Stimulated activated CD8-positive, alpha-beta memory T cell treated with anti-CD3 and anti-CD28 coated beads, Interleukin-7, amount 100 ng/mL, for 24 hours (primary cell): ENCODE measurements around the gene KIFC1.
"Not testable (repeated sequence)": the region's sequence is repeated elsewhere in the genome, so short reads cannot be mapped to it uniquely, and the experiment has no call there.

Source experiments
- DNase-seq: peaks from one replicate; pipeline ENCODE4 v3.0.0-alpha.2; 2020; ENCODE audit warnings: low read depth

Gene KIFC1, protein sequence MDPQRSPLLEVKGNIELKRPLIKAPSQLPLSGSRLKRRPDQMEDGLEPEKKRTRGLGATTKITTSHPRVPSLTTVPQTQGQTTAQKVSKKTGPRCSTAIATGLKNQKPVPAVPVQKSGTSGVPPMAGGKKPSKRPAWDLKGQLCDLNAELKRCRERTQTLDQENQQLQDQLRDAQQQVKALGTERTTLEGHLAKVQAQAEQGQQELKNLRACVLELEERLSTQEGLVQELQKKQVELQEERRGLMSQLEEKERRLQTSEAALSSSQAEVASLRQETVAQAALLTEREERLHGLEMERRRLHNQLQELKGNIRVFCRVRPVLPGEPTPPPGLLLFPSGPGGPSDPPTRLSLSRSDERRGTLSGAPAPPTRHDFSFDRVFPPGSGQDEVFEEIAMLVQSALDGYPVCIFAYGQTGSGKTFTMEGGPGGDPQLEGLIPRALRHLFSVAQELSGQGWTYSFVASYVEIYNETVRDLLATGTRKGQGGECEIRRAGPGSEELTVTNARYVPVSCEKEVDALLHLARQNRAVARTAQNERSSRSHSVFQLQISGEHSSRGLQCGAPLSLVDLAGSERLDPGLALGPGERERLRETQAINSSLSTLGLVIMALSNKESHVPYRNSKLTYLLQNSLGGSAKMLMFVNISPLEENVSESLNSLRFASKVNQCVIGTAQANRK

DNA sequence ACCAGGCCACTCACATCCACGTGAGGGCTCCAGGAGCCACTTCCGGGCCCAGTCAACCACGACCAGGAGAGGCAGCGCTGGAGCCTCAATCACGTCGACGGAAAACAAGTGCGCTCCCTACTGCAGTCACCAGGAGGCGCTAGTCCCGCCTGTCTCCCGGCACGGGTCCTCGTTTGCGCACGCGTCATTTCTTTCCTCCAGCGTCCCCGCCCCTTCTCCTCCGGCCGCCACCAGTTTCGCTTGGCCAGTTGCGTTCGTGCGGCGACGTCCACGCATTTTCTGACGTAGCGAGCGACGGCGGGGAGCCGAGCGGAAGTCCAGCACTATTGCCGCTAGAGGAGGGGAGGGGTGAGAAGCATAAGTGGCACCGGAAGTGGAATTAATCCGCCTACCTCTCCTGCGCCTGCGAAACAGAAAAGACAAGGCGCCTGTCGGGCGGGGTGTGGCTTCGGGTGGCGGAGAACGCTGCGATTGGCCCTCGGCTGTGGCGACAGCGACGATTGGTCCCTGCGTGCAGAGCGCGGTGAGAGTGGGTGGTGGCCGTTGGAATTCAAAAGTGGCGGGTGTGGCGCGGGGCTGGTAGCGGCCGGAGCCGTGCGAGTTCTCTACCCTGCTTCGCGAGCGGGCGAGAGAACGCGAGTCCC lies at the start of gene KIFC1:
TSS of gene KIFC1 (plus strand) at position 546 of the 644 bp plus-strand sequence. CDS start 163 bp downstream, outside the sequence.
- peak; percentile 98 for DNase-seq

DNA sequence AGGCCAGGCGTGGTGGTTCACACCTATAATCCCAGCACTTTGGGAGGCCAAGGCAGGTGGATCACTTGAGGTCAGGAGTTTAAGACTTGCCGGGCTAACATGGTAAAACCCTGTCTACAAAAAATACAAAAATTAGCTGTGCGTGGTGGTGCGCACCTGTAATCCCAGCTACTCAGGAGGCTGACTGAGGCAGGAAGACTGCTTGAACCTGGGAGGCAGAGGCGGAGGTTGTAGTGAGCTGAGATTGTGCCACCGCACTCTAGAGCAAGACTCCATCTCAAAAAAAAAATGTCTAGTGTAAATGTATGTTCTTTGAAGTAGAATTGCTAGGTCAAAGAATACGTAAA lies 48.0 kb upstream of the KIFC1 start:
- not testable (repeated sequence) for DNase-seq

DNA sequence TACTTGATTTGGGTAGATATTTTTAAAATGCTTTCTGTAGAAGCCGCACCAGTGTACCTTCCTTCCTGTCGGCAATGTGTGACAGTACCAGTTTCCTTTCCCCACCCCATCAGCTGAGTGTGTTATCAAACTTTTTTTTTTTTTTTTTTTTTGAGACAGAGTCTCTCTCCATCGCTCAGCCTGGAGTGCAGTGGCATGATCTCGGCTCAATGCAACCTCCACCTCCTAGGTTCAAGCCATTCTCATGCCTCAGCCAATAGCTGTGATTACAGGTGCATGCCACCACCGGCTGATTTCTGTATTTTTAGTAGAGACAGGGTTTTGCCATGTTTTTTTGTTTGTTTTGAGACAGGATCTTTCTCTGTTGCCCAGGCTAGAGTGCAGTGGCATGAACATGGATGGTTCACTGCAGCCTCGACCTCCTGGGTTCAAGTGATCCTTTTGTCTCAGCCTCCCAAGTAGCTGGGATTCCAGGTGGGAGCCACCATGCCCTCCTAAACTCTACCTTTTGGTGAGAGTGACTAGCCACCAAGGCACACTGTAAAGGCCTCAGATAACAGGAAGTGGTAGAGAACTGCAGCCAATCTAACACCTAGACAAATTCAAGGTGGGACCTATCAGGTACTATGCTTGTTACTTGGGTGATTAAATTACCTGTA lies 47.5 kb upstream of the KIFC1 start:
- DNase-seq: no peak

DNA sequence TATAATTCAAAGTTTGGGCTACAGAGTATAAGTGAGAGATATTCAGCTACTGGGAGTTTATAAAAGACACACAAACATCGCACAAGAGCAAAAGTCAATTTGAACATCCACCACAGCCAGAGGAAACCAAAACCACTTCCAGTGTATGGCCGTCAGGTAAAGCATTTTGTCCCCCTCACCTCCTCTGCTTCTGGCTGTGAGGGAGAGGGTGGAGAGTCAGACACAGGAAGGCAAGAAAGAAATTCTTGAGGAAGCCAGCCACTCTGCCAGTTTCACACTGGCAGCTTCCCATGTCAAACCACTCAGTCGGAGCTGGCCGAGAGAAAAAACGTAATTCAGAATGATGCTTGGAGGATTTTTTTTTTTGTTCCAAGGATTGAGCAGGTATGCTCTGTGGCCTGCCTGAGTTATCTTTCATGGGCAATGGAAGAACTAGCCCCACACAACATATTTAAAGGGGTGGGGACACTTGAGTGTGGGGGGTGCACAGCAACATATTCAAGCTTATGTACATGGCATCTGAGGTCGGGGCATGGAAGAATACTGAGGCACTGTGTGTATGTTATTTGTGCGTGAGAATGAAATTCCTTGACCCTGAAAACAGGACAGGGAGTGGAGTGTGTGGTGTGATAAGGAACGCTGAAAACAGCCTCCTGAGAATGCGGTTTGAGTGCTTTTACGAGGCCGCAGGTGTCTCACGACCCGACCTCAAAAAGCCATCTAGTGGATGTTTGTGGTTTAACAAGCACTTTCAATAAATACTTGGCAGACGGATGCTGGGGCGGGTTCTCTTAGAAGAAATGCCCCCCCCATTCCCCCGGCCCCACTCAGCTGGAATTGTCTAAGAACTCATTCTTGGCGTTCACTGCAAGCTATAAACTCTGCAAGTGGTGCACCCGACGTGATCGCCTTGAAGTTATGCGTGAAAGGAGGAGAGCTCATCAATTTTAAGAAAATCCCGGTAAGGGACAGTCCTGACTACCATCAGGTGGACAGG lies 46.6 kb upstream of the KIFC1 start:
- DNase-seq: no peak

DNA sequence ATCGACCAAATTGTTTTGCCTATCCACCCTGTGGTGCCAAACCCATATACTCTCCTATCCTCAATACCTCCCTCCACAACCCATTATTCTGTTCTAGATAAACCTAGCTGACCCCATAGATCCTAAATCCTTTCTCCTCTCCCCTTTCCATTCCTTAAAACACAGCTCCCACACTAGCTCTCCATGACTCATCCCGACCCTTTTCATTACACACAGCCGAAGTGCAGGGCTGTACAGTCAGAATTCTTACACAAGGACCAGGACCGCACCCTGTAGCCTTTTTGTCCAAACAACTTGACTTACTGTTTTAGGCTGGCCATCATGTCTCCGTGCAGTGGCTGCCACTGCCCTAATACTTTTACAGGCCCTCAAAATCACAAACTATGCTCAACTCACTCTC lies 44.7 kb upstream of the KIFC1 start:
- not testable (repeated sequence) for DNase-seq

DNA sequence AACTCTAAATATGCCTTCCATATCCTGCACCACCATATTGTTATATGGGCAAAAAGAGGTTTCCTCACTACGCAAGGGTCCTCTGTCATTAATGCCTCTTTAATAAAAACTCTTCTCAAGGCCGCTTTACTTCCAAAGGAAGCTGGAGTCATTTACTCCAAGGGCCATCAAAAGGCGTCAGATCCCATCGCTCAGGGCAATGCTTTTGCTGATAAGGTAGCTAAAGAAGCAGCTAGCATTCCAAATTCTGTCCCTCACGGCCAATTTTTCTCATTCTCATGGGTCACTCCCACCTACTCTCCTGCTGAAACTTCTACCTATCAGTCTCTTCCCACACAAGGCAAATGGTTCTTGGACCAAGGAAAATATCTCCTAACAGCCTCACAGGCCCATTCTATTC lies 43.8 kb upstream of the KIFC1 start:
- no peak for DNase-seq

DNA sequence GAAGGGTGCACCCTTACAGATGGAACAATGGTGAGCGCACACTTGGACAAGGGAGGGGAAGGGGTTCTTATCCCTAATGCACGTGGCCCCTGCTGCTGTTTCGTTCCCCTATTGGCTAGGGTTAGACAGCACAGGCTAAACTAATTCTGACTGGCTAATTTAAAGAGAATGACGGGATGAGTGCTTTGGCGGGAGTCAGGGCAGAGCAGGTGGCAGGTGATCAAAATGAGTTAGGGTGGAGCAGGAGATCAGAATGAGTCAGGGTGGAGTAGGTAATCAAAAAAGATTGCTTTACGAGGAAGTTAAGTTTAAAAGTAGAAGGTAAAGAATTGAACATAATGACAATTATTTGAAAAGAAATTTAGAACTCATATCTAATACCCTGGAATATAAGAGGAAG lies 35.8 kb upstream of the KIFC1 start:
- not testable (repeated sequence) for DNase-seq

DNA sequence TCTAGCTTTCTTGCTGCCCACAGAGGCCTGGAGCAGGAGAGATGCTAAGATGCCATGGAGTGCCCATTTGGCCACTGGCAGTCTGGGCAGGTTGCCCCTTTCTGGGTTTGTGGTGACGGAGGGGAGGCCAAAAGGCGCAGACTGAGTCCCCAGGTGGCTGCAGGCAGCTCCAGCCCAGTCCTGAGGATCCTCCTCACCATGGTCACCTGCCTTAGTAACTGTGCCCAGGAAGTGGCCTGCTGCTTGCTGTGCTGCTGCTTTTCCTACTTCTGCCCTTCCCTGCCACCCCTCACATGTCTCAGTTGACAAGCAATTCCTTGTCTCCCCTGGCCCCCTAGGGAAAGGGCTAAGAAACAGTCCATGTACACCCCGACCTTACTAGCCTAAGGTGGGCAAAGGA lies 35.3 kb upstream of the KIFC1 start:
- DNase-seq: no peak

DNA sequence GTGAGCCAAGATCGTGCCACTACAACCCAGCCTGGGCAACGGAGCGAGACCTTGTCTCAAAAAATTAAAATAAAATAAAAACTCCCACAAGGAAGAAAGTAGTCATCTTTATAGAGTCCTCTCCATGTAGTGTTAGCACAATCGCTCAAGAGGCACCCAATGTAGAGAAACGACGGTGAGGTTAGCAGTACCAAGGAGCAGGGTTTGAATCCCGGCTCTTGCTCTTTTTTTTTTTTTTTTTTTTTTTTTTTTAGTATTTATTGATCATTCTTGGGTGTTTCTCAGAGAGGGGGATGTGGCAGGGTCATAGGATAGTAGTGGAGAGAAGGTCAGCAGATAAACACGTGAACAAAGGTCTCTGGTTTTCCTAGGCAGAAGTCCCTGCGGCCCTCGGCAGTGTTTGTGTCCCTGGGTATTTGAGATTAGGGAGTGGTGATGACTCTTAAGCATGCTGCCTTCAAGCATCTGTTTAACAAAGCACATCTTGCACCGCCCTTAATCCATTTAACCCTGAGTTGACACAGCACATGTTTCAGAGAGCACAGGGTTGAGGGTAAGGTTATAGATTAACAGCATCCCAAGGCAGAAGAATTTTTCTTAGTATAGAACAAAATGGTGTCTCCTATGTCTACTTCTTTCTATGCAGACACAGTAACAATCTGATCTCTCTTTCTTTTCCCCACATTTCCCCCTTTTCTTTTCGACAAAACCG lies 34.3 kb upstream of the KIFC1 start:
- not testable (repeated sequence) for DNase-seq

DNA sequence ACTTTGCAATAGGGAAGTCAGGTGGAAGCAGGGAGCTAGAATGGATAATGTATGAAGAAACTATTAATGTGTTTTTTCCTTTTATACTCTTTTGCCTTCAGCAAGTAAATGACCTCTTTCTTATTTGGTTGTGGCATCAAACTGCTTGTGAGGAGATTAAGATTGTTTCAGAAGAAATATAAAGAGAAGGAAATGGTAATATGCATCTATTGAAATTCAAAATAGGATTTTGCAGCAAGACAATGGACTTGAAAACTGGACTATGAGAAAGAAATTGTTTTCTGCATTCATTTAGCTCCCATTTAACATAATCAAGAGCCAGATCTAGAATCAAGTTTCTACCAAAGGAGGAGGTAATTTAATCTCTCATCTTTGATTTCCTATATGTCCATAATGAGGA lies 32.3 kb upstream of the KIFC1 start:
- DNase-seq: no peak

DNA sequence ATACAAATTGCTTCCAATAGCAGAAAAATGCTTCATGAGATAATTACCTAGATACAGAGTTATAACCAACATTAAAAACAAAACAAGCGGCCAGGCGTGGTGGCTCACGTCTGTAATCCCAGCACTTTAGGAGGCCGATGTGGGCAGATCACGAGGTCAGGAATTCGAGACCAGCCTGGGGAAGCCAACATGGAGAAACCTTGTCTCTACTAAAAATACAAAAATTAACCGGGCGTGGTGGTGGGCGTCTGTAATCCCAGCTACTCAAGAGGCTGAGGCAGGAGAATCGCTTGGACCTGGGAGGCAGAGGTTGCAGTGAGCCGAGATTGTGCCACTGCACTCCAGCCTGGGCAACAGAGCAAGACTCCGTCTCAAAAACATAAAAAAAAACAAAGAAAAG lies 28.1 kb upstream of the KIFC1 start:
- not testable (repeated sequence) for DNase-seq

DNA sequence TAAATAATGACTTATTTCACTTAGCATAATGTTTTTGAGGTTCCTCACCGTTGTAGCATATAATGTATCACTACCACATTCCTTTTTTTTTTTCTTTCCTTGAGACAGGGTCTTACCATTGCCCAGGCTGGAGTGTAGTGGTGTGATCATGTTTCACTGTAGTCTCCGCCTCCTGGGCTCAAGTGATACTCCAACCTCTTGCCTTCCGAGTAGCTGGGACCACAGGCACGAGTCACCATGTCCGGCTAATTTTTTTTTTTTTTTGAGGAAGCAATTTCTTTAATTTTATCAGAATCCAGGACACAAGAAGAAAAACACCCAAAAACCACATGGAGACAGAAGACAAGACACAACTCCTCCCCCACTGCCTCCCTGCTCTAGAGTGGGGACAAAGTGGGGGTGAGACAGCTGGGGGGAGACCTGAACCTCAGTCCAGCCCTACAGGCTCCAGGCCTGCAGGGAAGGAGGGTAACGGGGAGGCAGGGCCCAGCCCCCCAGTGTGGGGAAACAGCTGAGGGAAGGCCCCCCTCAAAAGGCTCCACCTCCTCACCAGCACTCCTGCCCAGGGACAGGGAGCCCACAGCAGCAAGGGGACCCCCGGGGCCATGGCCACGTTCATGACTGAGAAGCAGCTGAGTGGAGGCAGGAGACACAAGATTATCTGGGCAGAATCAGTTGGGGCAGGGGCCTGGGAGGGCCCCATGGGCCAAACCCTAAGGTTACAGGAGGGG lies 27.0 kb upstream of the KIFC1 start:
- DNase-seq: not testable (repeated sequence)

DNA sequence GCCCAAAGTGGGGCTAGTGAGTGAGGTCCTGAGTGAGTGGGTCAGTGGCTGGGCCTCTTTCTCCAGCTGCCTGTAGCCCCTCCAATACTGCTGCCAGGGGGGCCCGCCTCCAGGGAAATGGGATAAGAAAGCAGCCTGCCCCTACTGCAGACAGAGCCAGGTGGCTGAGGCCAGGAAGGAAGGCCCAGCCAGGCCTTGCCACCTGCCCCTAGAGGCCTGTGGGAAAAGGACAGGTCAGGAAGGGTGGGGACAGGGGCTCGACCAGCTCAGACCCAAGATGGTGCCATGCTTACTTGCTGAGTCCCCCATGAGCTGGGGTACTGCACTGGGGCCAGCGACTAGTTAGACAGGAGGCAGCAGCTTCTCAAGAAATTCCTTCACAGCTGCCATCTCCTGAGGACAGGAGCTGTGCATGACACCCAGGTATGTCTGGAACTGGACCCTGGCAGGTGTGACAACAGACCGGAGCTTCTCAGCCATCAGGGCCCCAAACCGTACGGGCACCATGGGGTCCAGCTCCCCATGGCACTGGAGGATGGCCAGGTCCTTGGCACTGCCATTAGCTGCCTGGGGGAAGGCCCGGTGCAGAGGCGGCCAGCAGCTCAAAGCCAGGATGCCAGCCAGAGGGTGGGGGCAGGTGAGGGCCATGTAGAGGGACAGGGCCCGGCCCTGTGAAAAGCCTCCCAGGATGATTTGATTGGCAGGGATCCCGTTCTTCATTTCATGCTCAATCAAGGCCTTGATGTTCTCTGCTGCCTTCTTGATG lies 26.2 kb upstream of the KIFC1 start:
- not testable (repeated sequence) for DNase-seq

DNA sequence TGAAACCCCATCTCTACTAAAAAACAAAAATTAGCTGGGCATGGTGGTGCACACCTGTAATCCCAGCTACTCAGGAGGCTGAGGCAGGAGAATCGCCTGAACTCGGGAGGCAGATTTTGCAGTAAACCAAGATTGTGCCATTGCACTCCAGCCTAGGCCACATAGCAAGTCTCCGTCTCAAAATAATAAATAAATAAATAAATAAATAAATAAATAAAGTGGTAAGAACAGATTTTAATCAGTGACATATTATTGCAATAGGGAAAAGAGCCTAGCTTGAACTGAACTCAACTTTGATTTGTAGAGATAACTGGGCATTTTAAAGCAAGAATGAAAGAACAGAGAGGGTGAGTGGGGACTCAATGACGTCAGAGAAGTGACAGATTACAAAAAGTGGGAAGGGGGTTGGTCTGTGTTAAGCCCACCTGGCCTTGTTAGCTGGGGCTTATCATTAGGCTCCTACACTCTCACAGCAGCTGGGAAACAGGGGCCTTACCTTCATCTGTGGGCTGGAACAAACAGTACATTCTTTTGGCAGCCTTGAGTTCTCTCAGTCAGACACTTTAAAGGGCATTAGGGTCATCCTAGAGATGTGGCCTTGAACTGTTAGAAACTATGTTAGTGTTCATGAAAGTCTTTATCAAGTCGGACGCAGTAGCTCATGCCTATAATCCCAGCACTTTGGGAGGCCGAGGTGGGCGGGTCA lies 24.5 kb upstream of the KIFC1 start:
- DNase-seq: no peak

DNA sequence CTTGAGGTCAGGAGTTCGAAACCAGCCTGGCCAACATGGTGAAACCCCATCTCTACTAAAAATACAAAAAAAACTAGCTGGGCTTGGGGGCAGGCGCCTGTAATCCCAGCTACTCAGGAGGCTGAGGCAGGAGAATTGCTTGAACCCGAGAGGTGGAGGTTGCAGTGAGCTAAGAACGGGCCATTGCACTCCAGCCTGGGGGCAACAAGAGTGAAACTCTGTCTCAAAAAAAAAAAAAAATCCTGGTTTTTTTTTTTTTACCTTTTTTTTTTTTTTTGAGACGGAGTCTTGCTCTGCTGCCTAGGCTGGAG lies 24.0 kb upstream of the KIFC1 start:
- DNase-seq: not testable (repeated sequence)

DNA sequence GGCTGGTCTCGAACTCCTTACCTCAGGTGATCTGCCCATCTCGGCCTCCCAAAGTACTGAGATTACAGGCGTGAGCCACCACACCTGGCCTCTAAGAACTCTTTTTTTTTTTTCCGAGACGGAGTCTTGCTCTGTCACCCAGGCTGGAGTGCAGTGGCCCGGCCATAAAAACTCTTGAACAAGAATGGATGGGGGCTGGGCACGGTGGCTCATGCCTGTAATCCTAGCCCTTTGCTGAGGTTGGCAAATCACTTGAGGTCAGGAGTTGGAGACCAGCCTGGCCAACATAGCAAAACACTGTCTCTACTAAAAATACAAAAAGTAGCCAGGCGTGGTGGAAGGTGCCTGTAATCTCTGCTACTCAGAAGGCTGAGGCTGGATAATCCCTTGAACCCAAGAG lies 19.7 kb upstream of the KIFC1 start:
- not testable (repeated sequence) for DNase-seq

DNA sequence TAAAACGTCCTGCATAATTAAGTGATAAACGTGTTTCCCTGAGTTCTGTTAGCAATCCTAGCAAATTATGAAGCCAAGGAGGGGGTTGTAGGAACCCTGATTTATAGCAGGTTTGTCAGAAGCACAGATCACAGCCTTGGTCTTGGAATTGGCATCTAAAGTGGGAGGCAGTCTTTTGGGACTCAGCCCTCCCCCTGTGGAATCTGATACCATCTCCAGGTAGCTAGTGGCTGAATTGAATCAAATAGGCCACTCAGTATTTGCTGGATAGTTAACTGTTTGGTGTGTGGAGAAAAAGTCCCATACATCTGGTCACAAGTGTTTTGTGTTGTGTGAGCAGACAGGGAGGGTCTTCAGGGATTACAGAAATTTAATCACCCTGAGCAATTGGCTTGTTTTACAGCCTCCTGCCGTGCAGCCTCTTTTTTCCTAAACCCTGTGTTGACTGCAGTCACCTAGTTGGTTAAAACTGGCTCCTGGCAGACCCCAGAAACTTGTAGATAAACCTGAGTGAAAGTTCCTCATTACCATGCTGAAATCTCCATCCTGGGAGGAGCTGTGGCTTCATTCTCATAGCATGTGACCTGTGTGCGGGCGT lies 19.0 kb upstream of the KIFC1 start:
- no peak for DNase-seq
